ENCODE data around the gene C6orf89. TPM values are rescaled to one million over a fixed set of nuclear protein-coding genes. Genes with fewer than 3 reads are reported as not detected.
"Not testable (repeated sequence)": the region's sequence is repeated elsewhere in the genome, so short reads cannot be mapped to it uniquely, and the experiment has no call there.

Gene C6orf89
- total RNA-seq, 1 experiment from 2014 or later, result 40.1 TPM

DNA sequence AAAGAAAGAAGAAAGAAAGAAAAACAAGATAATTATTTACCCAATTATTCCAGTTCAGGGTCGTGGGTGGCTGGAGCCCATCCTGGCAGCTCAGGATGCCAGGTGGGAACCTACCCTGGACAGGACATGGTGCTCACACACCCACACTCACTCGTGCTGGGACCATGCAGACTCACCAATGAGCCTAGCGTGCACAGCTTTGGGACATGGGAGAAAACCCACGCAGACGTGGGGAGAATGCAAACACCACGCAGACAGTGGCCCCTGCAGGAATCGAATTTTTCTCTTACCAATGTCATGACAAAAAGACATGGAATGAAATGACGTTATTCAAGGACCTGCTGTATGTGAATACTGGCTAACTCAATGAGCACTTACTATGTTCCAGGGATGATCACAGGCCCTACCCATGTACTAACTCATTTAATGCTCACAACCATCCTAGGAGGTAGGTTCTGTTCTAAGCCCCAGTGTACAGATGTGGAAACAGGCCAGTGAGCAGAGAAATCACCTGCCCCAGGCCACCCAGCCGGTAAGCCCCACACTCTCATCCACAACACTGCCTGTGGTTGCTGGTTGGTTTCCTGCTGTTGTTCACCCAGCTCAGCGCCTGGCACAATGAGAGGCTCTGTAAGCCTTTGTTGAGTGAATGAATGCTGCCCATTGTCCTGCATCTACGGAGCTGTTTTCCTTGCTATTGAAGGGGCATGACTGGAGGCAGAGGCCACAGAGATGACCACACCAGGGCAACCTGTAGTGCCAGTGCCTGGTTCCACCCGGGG lies 62.0 kb downstream of the C6orf89 start:
- Histone ChIP-seq H4K20me1 (ENCODE audit: insufficient read depth) (no peaks in the 10 kb centered on the region), H3K4me2 (peak overlapping the region; percentile 10; the same call in 1 of the 2 replicates), H3K36me3 (ENCODE audit: low read depth) (no peaks in the 10 kb centered on the region), H3K9me3 (ENCODE audit: insufficient read depth, low read depth) (no peaks in the 10 kb centered on the region), H2AFZ (no peak overlapping the region), H3K27ac (no peak overlapping the region), H3F3A (ENCODE audit: insufficient read depth, low read depth) (peaks cover 23% of the 10 kb centered on the region; the same call in 1 of the 2 replicates), H3K79me2 (ENCODE audit: low read depth) (no peaks in the 10 kb centered on the region), H3K27me3 (ENCODE audit: insufficient read depth, low read depth) (no peaks in the 10 kb centered on the region), H3K9me2 (ENCODE audit: insufficient read depth) (no peaks in the 10 kb centered on the region), H3K4me1 (replicated peaks; ENCODE audit: insufficient read depth) (peaks cover 35% of the 10 kb centered on the region), H3K4me3 (no peak overlapping the region)
- ChIA-PET POLR2A (ENCODE audit: unreplicated experiment) (no interaction called here), CTCF (interaction anchor here (0.6 kb wide), 2 partner anchors 47 to 377 kb away, joined by 6 to 9 read pairs; no protein-coding TSS in a partner anchor)
- DNase-seq, result no peak
- no peak for TF ChIP-seq EZH2 (IDR thresholded peaks at IDR 0.05; ENCODE audit: low read depth)
- TF ChIP-seq, protein P1, sequence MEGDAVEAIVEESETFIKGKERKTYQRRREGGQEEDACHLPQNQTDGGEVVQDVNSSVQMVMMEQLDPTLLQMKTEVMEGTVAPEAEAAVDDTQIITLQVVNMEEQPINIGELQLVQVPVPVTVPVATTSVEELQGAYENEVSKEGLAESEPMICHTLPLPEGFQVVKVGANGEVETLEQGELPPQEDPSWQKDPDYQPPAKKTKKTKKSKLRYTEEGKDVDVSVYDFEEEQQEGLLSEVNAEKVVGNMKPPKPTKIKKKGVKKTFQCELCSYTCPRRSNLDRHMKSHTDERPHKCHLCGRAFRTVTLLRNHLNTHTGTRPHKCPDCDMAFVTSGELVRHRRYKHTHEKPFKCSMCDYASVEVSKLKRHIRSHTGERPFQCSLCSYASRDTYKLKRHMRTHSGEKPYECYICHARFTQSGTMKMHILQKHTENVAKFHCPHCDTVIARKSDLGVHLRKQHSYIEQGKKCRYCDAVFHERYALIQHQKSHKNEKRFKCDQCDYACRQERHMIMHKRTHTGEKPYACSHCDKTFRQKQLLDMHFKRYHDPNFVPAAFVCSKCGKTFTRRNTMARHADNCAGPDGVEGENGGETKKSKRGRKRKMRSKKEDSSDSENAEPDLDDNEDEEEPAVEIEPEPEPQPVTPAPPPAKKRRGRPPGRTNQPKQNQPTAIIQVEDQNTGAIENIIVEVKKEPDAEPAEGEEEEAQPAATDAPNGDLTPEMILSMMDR (conservative IDR thresholded peaks at IDR 0.05), result no peak
- no TSS peak for BruUV-seq (replicated peaks)
- intact Hi-C loops (cut with micrococcal nuclease; ENCODE audit: unreplicated experiment), result loop anchor here (2.0 kb wide), 1 partner anchor 37 kb away; no protein-coding TSS in a partner anchor

DNA sequence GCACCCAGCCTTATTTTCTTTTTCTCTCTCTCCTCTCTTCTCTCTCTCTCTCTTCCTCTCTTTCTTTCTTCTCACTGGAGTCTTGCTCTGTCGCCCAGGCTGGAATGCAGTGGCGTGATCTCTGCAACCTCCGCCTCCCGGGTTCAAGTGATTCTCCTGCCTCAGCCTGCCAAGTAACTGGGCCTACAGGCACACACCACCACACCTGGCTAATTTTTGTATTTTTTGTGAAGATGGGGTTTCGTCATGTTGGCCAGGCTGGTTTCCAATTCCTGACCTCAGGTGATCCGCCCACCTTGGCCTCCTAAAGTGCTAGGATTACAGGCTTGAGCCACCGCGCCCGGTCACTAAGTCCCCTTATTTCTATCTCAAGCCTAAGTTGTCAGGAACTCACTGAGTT lies 63.3 kb downstream of the C6orf89 start:
- H4K20me1 ChIP-seq (ENCODE audit: insufficient read depth); H3K9me2 ChIP-seq (ENCODE audit: insufficient read depth); H2AFZ ChIP-seq; H3K9me3 ChIP-seq (ENCODE audit: insufficient read depth, low read depth); H3K27me3 ChIP-seq (ENCODE audit: insufficient read depth, low read depth); BruUV-seq (replicated peaks); H3K79me2 ChIP-seq (ENCODE audit: low read depth); H3K4me3 ChIP-seq; H3K36me3 ChIP-seq (ENCODE audit: low read depth): not testable (repeated sequence)
- ChIA-PET POLR2A (ENCODE audit: unreplicated experiment) (interaction anchor here (1.2 kb wide), 1 partner anchor 11 kb away, joined by 3 read pairs; no protein-coding TSS in a partner anchor), CTCF (interaction anchor here (0.6 kb wide), 1 partner anchor 35 kb away, joined by 13 read pairs; no protein-coding TSS in a partner anchor)
- peak overlapping the region; percentile 79 for H3K27ac ChIP-seq
- peak in 1 of 2 experiments; percentile 35 for DNase-seq
- H3K4me2 ChIP-seq, result peak overlapping the region; percentile 58
- H3K4me1 ChIP-seq (replicated peaks; ENCODE audit: insufficient read depth), result peaks cover 35% of the 10 kb centered on the region
- intact Hi-C loops (cut with micrococcal nuclease; ENCODE audit: unreplicated experiment), result loop anchor here (2.0 kb wide), 1 partner anchor 36 kb away; no protein-coding TSS in a partner anchor
- peaks cover 23% of the 10 kb centered on the region; the same call in 1 of the 2 replicates for H3F3A ChIP-seq (ENCODE audit: insufficient read depth, low read depth)

DNA sequence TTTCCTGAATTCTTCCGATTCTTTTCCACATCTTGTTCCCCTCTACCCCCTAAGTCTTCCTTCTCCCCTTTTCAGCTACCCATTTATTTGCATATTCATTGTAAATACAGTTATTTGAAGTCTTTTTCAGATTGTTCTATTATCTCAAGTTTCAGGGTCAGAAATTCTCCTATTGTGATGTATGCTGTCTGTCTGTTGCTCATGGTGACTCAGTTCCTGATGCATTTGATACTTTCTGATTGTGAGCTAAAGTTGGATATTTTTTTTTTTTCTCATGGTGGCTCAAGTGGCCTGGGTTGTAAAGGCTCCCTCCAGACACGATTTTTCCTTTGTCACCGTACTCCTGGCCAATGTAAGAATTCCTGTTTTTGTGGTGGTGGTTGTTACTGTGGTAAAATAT lies 63.9 kb downstream of the C6orf89 start:
- H3K27ac ChIP-seq, result peak overlapping the region; percentile 79
- TF ChIP-seq EZH2 (IDR thresholded peaks at IDR 0.05; ENCODE audit: low read depth), result no peak
- TF ChIP-seq, protein P1 (conservative IDR thresholded peaks at IDR 0.05), result no peak
- H4K20me1 ChIP-seq (ENCODE audit: insufficient read depth), result no peaks in the 10 kb centered on the region
- H3K9me2 ChIP-seq (ENCODE audit: insufficient read depth), result no peaks in the 10 kb centered on the region
- DNase-seq, result peak in 1 of 2 experiments; percentile 68
- H3K27me3 ChIP-seq (ENCODE audit: insufficient read depth, low read depth), result no peaks in the 10 kb centered on the region
- ChIA-PET CTCF (interaction anchor here (0.6 kb wide), 3 partner anchors 36 to 261 kb away, joined by 4 to 13 read pairs (median 4); no protein-coding TSS in a partner anchor), POLR2A (ENCODE audit: unreplicated experiment) (interaction anchor here (1.2 kb wide), 1 partner anchor 11 kb away, joined by 3 read pairs; no protein-coding TSS in a partner anchor)
- H3K4me1 ChIP-seq (replicated peaks; ENCODE audit: insufficient read depth), result peaks cover 35% of the 10 kb centered on the region
- TSS peak; percentile 51 for BruUV-seq (replicated peaks)
- peak overlapping the region; percentile 58 for H3K4me2 ChIP-seq
- no peak overlapping the region for H3K4me3 ChIP-seq
- no peaks in the 10 kb centered on the region for H3K79me2 ChIP-seq (ENCODE audit: low read depth)
- H3F3A ChIP-seq (ENCODE audit: insufficient read depth, low read depth), result peaks cover 23% of the 10 kb centered on the region; the same call in 1 of the 2 replicates
- no peaks in the 10 kb centered on the region for H3K9me3 ChIP-seq (ENCODE audit: insufficient read depth, low read depth)
- H3K36me3 ChIP-seq (ENCODE audit: low read depth), result no peaks in the 10 kb centered on the region
- H2AFZ ChIP-seq, result no peak overlapping the region; the same call in 1 of the 2 replicates
- intact Hi-C loops (cut with micrococcal nuclease; ENCODE audit: unreplicated experiment), result loop anchor here (2.0 kb wide), 1 partner anchor 35 kb away; no protein-coding TSS in a partner anchor
